Vagina (tissue), 2 donors: ENCODE results near the gene NBL1.

Source experiments
- POLR2A ChIP-seq, 2 donors: fragments of 450-650 bp; IDR thresholded peaks; one replicate each; pipeline ENCODE4 v1.6.1; 2017; ENCODE audit warnings: antibody characterized with exemption in 2 of 2, mild to moderate bottlenecking in 2 of 2, moderate library complexity in 2 of 2
- POLR2AphosphoS5 ChIP-seq, 2 donors: sonication (generic); formaldehyde crosslinking; IDR thresholded peaks; one replicate each; pipeline ENCODE4 v1.9.0; 2017; ENCODE audit warnings: antibody characterized with exemption in 2 of 2, mild to moderate bottlenecking in 2 of 2, low read depth in 1 of 2; ENCODE audit not compliant: insufficient read depth in 1 of 2
- TF ChIP-seq, protein P1 (sequence below), 3 experiments: fragments of 450-650 bp in 2 of 3; fragments of 200-600 bp in 1 of 3; sonication (generic) in 1 of 3; IDR thresholded peaks; one replicate each; pipeline ENCODE4 v1.5.1; 2017 to 2019; ENCODE audit warnings: antibody characterized with exemption in 3 of 3, mild to moderate bottlenecking in 2 of 3, moderate library complexity in 2 of 3

DNA sequence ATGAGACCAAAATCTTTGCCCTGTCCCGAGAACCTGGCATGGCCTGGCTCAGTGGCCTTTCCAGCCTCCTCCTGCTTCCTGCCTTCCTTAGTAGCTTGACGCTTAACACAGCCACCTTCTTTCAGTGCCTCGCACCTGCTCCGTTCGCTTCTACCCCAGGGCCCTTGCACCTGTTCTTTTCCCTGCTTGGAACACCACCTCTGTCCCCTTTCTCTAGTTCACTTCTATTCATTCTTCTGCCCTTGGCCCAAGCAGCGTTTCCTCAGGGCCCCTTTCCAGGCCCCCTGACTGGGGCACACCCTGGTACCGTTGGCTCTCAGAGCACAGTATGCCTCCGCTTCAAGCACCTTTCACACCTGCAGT is 11.6 kb downstream of the NBL1 start:
- TF ChIP-seq, protein P1, sequence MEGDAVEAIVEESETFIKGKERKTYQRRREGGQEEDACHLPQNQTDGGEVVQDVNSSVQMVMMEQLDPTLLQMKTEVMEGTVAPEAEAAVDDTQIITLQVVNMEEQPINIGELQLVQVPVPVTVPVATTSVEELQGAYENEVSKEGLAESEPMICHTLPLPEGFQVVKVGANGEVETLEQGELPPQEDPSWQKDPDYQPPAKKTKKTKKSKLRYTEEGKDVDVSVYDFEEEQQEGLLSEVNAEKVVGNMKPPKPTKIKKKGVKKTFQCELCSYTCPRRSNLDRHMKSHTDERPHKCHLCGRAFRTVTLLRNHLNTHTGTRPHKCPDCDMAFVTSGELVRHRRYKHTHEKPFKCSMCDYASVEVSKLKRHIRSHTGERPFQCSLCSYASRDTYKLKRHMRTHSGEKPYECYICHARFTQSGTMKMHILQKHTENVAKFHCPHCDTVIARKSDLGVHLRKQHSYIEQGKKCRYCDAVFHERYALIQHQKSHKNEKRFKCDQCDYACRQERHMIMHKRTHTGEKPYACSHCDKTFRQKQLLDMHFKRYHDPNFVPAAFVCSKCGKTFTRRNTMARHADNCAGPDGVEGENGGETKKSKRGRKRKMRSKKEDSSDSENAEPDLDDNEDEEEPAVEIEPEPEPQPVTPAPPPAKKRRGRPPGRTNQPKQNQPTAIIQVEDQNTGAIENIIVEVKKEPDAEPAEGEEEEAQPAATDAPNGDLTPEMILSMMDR (IDR thresholded peaks at IDR 0.05): no peak
- no peak for TF ChIP-seq POLR2AphosphoS5 (IDR thresholded peaks at IDR 0.05; ENCODE audit: insufficient read depth in 1 of 2, low read depth in 1 of 2)
- no peak for TF ChIP-seq POLR2A (IDR thresholded peaks at IDR 0.05)
